NB4 (cell line): Measurements from ENCODE around the gene NT5DC4.
A peak's percentile ranks its signal among the peaks of the same experiment; 100 is the strongest.

ENCODE experiments used
- DNase-seq: peaks from one replicate; pipeline ENCODE4 v3.0.0; 2010; ENCODE audit warnings: low read depth
- H3K4me3 ChIP-seq: one replicate; pipeline ENCODE4 v1.5.1; 2011; ENCODE audit warnings: mild to moderate bottlenecking, low read depth, low read length, moderate library complexity
- CTCF ChIP-seq: IDR thresholded peaks from one replicate; pipeline ENCODE4 v1.5.1; 2012; ENCODE audit warnings: low read depth, low read length
- MAX ChIP-seq: IDR thresholded peaks from 2 replicates; pipeline ENCODE4 v1.6.1; 2011; ENCODE audit warnings: low read depth, low read length
- MYC ChIP-seq: IDR thresholded peaks from 2 replicates; pipeline ENCODE4 v1.6.1; 2011; ENCODE audit warnings: low read depth, low read length
- POLR2A ChIP-seq: IDR thresholded peaks from 2 replicates; pipeline ENCODE4 v1.6.1; 2011; ENCODE audit warnings: mild to moderate bottlenecking; ENCODE audit not compliant: insufficient read length; ENCODE audit errors: extremely low read depth

NT5DC4 gene

GRCh38 chr2:112764071-112765044 lies 43.5 kb downstream of the NT5DC4 start, which contains the start of gene CKAP2L:
Gene CKAP2L, minus strand, starts transcription at chr2:112764609. Its CDS starts 11 bp downstream, at chr2:112764598.
- DNase-seq = peak; percentile 100
- peak within 1 kb of the TSS; percentile 85 for H3K4me3 ChIP-seq
- no peak for TF ChIP-seq CTCF
- TF ChIP-seq MAX = peak; percentile 65

- TF ChIP-seq POLR2A (no peak), CTCF (no peak), MYC (no peak), MAX (no peak)
- peak overlapping the region; percentile 85 for H3K4me3 ChIP-seq
- DNase-seq = no peak
Measured at GRCh38 chr2:112765251-112765650, 44.4 kb downstream of the NT5DC4 start.

- TF ChIP-seq POLR2A = no peak
- no peak for TF ChIP-seq CTCF
- no peak for TF ChIP-seq MAX
- TF ChIP-seq MYC = no peak
- no peak overlapping the region for H3K4me3 ChIP-seq
- DNase-seq = no peak
Measured at GRCh38 chr2:112767693-112768330, 47.0 kb downstream of the NT5DC4 start.

GRCh38 chr2:112768432-112768831 lies 47.6 kb downstream of the NT5DC4 start:
- no peak for DNase-seq
- H3K4me3 ChIP-seq = no peak overlapping the region
- no peak for TF ChIP-seq POLR2A

GRCh38 chr2:112772322-112772721 lies 51.5 kb downstream of the NT5DC4 start:
- TF ChIP-seq CTCF (no peak), POLR2A (no peak), MAX (no peak), MYC (no peak)
- peak; percentile 53 for DNase-seq
- H3K4me3 ChIP-seq = no peak overlapping the region

- DNase-seq = no peak
- no peak overlapping the region for H3K4me3 ChIP-seq
- TF ChIP-seq MYC (no peak), POLR2A (no peak), MAX (no peak), CTCF (no peak)
Measured at GRCh38 chr2:112772911-112773475, 52.2 kb downstream of the NT5DC4 start.
